Keratinocyte (primary cell): Measurements from ENCODE around the gene FAM163A. TPM values are rescaled to one million over a fixed set of nuclear protein-coding genes. Genes with fewer than 3 reads are reported as not detected.

Experiments used
- DNase-seq: peaks from one replicate; pipeline ENCODE4 v3.0.0-alpha.2; 2011; ENCODE audit warnings: low read depth, missing footprints, low spot score
- FAIRE-seq: peaks from 2 replicates; lab custom pipeline; 2011; peaks lifted over from hg19 to GRCh38; lab: Jason Lieb, UNC
- H2AFZ ChIP-seq: 2 replicates; pipeline ENCODE4 v1.6.0; 2012; ENCODE audit warnings: low read length, control low read depth, inconsistent platforms; ENCODE audit not compliant: control insufficient read depth
- H3K27ac ChIP-seq: 2 replicates; pipeline ENCODE4 v1.5.1; 2011; ENCODE audit warnings: low read length; ENCODE audit not compliant: control insufficient read depth, insufficient read depth
- H3K27me3 ChIP-seq: 3 replicates; pipeline ENCODE4 v1.6.0; 2011; ENCODE audit warnings: low read length; ENCODE audit not compliant: control insufficient read depth, insufficient read depth; ENCODE audit errors: extremely low read depth
- H3K36me3 ChIP-seq, 2 experiments: 2 replicates in 1 of 2; 3 replicates in 1 of 2; pipeline ENCODE4 v1.5.1; 2011; ENCODE audit warnings: low read length in 2 of 2, mild to moderate bottlenecking in 1 of 2; ENCODE audit not compliant: control insufficient read depth in 2 of 2, insufficient read depth in 2 of 2; ENCODE audit errors: extremely low read depth in 1 of 2
- H3K4me1 ChIP-seq: 3 replicates; pipeline ENCODE4 v1.5.1; 2011; ENCODE audit warnings: low read length; ENCODE audit not compliant: control insufficient read depth, insufficient read depth; ENCODE audit errors: extremely low read depth
- H3K4me2 ChIP-seq: 3 replicates; pipeline ENCODE4 v1.6.0; 2011; ENCODE audit warnings: low read depth, low read length; ENCODE audit not compliant: control insufficient read depth, insufficient read depth; ENCODE audit errors: extremely low read depth
- H3K4me3 ChIP-seq, 3 experiments: fragments of 200-600 bp in 1 of 3; sonication (generic) in 1 of 3; 2 replicates in 2 of 3; 3 replicates in 1 of 3; pipeline ENCODE4 v1.5.1; 2011 to 2016; ENCODE audit warnings: low read length in 3 of 3, mild to moderate bottlenecking in 3 of 3, control low read depth in 2 of 3, inconsistent platforms in 1 of 3, low read depth in 1 of 3, mixed read lengths in 1 of 3, mixed run types in 1 of 3, moderate library complexity in 1 of 3; ENCODE audit not compliant: control insufficient read depth in 2 of 3, insufficient read depth in 2 of 3; ENCODE audit errors: extremely low read depth in 1 of 3
- H3K79me2 ChIP-seq: 2 replicates; pipeline ENCODE4 v1.6.0; 2012; ENCODE audit warnings: low read length; ENCODE audit not compliant: control insufficient read depth, insufficient read depth
- H3K9ac ChIP-seq: 3 replicates; pipeline ENCODE4 v1.6.0; 2011; ENCODE audit warnings: low read length; ENCODE audit not compliant: control insufficient read depth, insufficient read depth; ENCODE audit errors: extremely low read depth
- H3K9me1 ChIP-seq: 3 replicates; pipeline ENCODE4 v1.6.0; 2011; ENCODE audit warnings: low read length; ENCODE audit not compliant: control insufficient read depth, insufficient read depth; ENCODE audit errors: extremely low read depth
- H3K9me3 ChIP-seq: 2 replicates; pipeline ENCODE4 v1.5.1; 2012; ENCODE audit warnings: low read depth, low read length; ENCODE audit not compliant: control insufficient read depth
- H4K20me1 ChIP-seq: 3 replicates; pipeline ENCODE4 v1.6.0; 2011; ENCODE audit warnings: low read length; ENCODE audit not compliant: control insufficient read depth, insufficient read depth; ENCODE audit errors: extremely low read depth
- CTCF ChIP-seq, 3 experiments: IDR thresholded peaks in 1 of 3; conservative IDR thresholded peaks in 1 of 3; optimal IDR thresholded peaks in 1 of 3; 2 replicates in 2 of 3; 3 replicates in 1 of 3; pipeline versions ENCODE3 to v1.5.1; 2011; ENCODE audit warnings: low read length in 3 of 3, mild to moderate bottlenecking in 3 of 3, moderate library complexity in 2 of 3, control low read depth in 1 of 3, inconsistent platforms in 1 of 3; ENCODE audit not compliant: insufficient read depth in 2 of 3; ENCODE audit errors: extremely low read depth in 1 of 3
- EZH2 ChIP-seq: IDR thresholded peaks from one replicate; pipeline ENCODE4 v1.6.1; 2012; ENCODE audit warnings: inconsistent platforms, mild to moderate bottlenecking, low read length, moderate library complexity
- dilution Hi-C: fragments of 300-500 bp; cut with MboI; formaldehyde crosslinking; loops from one replicate; pipeline ENCODE4 v1.7.0; 2020; ENCODE audit warnings: low sequenced_read_pairs; ENCODE audit not compliant: extremely low pct_ligation_motif_present
- polyA plus RNA-seq, 5 experiments: library from polyadenylated mRNA; depleted of rRNA in 3 of 5; stranded (reverse) in 3 of 5; stranded (forward) in 1 of 5; unstranded in 1 of 5; fragments of >200 nt; gene quantifications; 1 replicate in 1 of 5; 2 replicates in 3 of 5; 3 replicates in 1 of 5; pipeline versions ENCODE4 v1.2.1 to v1.2.3, GENCODE V29; 2011 to 2012; ENCODE audit warnings: missing spikeins in 2 of 5, low read depth in 1 of 5, low replicate concordance in 1 of 5

The FAM163A gene
- polyA plus RNA-seq, 1 donor (not counting 4 experiments of a cell fraction or from before 2014, with no cell fraction given): not detected

DNA sequence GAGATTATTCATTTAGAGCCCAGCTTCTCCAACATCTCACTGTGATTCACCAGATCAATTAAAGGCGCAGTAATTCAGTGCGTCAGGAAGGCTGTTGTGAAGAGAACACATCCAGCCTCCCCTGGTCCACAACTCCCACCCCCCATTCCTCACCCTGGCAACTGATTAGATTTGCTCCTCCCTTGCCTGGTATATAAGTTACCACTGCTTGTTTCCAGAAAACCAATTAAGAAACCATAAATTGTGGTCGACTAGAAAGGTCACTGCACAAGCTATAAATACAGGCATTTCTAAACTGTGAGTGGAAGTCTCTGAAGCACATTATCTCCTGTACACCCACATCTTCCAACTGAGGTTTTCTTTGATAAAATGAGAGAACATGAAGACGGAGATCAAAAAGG is 41.9 kb downstream of the FAM163A start:
- Histone ChIP-seq H3K27ac (no peak overlapping the region), H3K36me3 (no peaks in the 10 kb centered on the region), H3K27me3 (peaks cover 11% of the 10 kb centered on the region), H2AFZ (no peak overlapping the region), H3K9ac (no peak overlapping the region), H3K9me3 (no peaks in the 10 kb centered on the region), H3K4me1 (no peaks in the 10 kb centered on the region), H3K9me1 (no peaks in the 10 kb centered on the region), H3K79me2 (no peaks in the 10 kb centered on the region), H3K4me2 (no peak overlapping the region), H3K4me3 (no peak overlapping the region), H4K20me1 (no peaks in the 10 kb centered on the region)
- no peak for FAIRE-seq
- no peak for TF ChIP-seq CTCF (optimal IDR thresholded peaks at IDR 0.05 in 1 of 3, IDR thresholded peaks at IDR 0.05 in 1 of 3, conservative IDR thresholded peaks at IDR 0.05 in 1 of 3; ENCODE audit: extremely low read depth in 1 of 3, insufficient read depth in 2 of 3, low read length in 3 of 3)
- no peak for TF ChIP-seq EZH2
- dilution Hi-C loops: no loop called here
- DNase-seq: no peak

GRCh38 chr1:179785728-179786127 is 42.6 kb downstream of the FAM163A start:
- FAIRE-seq: no peak
- no peaks in the 10 kb centered on the region for H4K20me1 ChIP-seq
- no peaks in the 10 kb centered on the region for H3K4me1 ChIP-seq
- H2AFZ ChIP-seq: no peak overlapping the region
- no peaks in the 10 kb centered on the region for H3K9me3 ChIP-seq
- no peak for TF ChIP-seq CTCF (optimal IDR thresholded peaks at IDR 0.05 in 1 of 3, IDR thresholded peaks at IDR 0.05 in 1 of 3, conservative IDR thresholded peaks at IDR 0.05 in 1 of 3; ENCODE audit: extremely low read depth in 1 of 3, insufficient read depth in 2 of 3, low read length in 3 of 3)
- no peak for TF ChIP-seq EZH2
- H3K4me2 ChIP-seq: no peak overlapping the region
- no peak overlapping the region for H3K9ac ChIP-seq
- H3K27me3 ChIP-seq: peaks cover 11% of the 10 kb centered on the region
- H3K79me2 ChIP-seq: no peaks in the 10 kb centered on the region
- dilution Hi-C loops: no loop called here
- no peak overlapping the region for H3K4me3 ChIP-seq
- no peak overlapping the region for H3K27ac ChIP-seq
- DNase-seq: no peak
- no peaks in the 10 kb centered on the region for H3K36me3 ChIP-seq
- no peaks in the 10 kb centered on the region for H3K9me1 ChIP-seq
